GM18951 (cell line): Measurements from ENCODE around the gene TMEM140.

Experiments used
- POLR2A ChIP-seq: IDR thresholded peaks from 4 replicates; pipeline ENCODE4 v1.6.1; 2011; ENCODE audit warnings: mild to moderate bottlenecking; ENCODE audit not compliant: insufficient read length, insufficient read depth; ENCODE audit errors: extremely low read depth
- in situ Hi-C: fragments of 300-500 bp; cut with MboI; formaldehyde crosslinking; loops from one replicate; pipeline ENCODE4 v1.12.0; 2022; ENCODE audit warnings: low sequenced_read_pairs, mixed read lengths, inconsistent platforms; ENCODE audit not compliant: unreplicated experiment

The TMEM140 gene

DNA sequence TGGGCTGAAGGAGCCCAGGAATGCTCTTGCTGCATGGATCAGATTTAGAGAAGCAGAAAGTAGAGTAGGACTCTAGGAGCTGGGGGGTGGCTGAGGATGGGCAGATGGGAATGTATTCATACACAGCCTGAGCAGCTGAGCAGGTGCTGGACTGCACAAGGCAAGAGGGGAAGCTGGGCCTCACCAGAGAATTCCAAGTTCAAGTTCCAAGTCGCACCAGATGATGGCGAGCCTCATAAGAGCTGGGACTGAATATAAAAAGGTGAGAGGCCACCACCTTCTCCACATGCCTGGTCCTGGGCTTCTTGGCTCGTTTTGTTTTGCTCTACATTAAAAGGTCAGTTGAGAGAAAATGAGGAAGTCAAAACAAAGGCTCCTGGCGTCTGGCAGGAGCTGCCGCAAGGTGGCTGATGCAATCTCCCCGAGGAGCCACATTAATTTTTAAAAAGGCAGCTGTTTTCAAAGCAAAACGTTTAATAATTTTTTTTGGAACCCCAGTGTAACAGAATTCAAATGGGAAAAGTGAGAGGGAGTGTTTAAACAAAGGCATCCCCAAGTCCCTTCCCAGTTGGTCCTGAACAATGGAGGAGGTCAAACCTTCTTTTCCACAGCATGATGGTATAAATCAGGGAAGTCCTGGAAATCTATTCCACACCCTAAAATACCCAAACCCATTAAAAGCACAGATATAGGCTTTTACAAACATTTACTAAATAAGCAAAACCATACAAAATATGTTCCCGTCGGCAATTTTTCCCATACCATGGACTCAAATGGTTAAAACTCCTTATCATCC lies 13.2 kb downstream of the TMEM140 start:
- in situ Hi-C loops, result no loop called here
- no peak for TF ChIP-seq POLR2A

DNA sequence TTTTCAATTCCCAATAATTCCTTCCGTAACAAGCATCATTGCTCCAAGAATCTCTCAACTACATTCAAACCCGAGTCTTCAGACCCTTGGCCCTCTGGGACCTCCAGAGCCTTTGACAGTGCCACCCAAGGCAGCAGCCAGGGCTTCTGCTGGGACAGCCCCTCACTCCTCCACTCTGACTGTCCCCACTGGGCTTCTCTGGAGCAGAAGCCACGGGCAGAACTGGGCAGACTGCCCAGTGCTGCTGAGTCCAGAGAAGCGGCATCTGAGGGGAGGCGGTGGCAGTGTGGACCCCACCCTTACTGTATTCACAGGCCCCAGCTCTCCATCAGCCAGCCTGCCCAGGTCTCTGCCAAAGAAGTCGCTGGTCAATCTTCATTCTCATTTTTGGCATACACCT lies 13.8 kb downstream of the TMEM140 start:
- in situ Hi-C loops, result no loop called here
- TF ChIP-seq POLR2A, result no peak

DNA sequence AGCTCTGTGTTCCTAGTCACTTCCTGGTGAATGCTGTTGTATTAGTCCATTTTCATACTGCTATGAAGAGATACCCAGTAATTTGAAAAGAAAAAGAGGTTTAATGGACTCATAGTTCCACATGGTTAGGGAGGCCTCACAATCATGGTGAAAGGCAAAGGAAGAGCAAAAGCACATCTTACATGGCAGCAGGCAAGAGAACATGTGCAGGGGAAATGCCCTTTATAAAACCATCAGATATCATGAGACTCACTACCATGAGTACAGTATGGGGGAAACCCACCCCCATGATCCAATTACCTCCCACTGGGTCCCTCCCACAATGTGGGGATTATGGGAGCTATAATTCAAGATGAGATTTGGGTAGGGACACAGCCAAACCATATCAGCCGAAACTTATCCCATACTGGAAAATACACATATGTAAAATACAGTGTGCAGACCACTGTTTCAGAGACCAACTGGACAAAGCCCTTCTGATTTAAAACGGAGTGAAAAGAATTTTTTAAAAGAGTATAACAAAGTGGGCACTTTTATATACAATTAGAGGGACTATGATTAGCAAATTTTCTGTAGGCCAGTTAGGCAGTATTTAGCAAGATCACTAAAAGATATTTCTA lies 14.6 kb downstream of the TMEM140 start:
- no peak for TF ChIP-seq POLR2A
- in situ Hi-C loops, result no loop called here

DNA sequence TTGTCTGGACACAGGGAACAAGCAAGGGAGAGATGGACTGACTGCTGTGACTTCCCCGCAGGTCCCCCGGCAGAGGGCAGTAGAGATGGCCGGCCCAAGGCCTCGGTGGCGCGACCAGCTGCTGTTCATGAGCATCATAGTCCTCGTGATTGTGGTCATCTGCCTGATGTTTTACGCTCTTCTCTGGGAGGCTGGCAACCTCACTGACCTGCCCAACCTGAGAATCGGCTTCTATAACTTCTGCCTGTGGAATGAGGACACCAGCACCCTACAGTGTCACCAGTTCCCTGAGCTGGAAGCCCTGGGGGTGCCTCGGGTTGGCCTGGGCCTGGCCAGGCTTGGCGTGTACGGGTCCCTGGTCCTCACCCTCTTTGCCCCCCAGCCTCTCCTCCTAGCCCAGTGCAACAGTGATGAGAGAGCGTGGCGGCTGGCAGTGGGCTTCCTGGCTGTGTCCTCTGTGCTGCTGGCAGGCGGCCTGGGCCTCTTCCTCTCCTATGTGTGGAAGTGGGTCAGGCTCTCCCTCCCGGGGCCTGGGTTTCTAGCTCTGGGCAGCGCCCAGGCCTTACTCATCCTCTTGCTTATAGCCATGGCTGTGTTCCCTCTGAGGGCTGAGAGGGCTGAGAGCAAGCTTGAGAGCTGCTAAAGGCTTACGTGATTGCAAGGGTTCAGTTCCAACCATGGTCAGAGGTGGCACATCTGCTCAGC lies 16.6 kb downstream of the TMEM140 start:
- in situ Hi-C loops, result loop anchor here (5.0 kb wide), 1 partner anchor 207 kb away; no protein-coding TSS in a partner anchor

DNA sequence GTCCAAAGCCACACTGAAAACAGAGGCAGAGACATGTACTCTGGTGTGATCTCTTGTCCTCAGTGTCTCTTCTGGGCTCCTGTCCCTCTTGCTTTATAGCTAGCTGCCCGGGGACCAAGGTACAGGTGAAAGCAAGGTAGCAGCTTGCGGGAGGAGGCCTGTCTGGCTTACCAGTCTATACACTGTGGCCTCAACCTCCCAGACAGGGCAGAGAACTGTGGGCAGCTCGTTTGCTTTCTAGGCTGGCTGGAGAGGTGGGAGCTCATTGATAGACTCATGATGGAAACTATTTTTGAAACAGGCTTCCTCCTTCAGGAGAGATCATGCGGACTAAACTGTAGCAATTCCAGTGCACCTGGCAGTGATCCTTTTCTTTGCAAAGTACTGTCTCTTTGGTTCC lies 18.0 kb downstream of the TMEM140 start:
- TF ChIP-seq POLR2A, result no peak
- in situ Hi-C loops, result loop anchor here (5.0 kb wide), 1 partner anchor 209 kb away; no protein-coding TSS in a partner anchor

More for the DNA sequence above, 16.6 kb downstream of the TMEM140 start:
- peak; percentile 44 for TF ChIP-seq POLR2A

DNA sequence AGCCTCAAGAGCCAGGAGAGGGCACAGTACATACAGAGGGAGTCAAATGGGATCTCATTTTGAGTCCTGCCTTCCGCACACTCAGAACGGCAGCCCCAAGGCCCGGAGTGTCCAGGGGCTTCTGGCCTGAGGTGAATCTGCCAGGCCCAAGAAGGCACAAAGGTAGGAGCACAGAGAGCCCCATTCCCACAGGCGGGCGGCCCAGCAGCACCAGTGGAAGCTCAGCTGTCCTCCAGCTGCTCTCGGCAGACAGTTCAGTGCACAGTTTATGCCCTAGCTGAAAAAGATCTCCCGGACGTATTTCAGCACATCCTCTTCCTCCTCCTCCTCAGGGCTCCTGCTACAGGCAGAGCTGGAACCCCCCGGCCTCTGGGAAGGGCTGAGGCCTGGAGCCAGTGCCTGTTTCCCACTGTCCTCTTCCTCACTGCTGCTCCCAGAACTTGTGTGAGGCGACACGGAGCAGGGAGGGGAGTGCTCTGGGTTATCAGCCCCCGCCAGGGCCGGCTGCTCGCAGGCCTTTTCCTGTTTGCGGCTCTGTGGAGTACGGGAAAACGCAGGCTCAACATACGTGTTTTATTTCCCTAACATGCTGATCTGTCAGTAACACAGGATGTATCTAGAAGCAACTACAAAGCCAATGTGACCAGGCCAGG lies 18.6 kb downstream of the TMEM140 start:
- in situ Hi-C loops, result loop anchor here (5.0 kb wide), 1 partner anchor 209 kb away; no protein-coding TSS in a partner anchor

DNA sequence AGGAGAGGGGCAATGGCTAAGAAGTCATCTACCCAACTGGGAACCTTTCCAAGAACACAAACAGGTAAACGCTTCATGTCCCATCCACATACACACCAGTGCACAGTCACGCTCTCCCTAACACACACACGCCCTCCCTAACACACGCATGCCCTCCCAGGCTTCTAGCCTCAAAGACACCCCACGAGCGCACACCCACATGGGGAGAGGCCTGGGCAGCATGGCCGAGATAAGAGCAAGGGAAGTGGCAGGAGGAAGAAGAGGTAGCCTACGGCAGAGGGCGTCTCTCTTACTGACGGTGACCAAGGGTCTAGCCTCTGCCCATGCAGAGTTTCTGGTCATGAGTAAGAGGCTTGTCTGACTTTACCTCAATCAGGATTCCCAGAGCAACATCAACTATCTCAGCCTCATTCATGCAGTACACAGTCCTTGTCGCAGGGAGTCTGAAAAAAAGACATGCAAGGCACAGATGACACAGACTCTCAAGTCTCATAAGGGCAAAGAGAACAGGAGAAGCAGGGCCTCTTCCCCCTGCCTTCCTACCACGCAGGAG lies 19.6 kb downstream of the TMEM140 start:
- TF ChIP-seq POLR2A, result peak; percentile 30
- in situ Hi-C loops, result loop anchor here (5.0 kb wide), 1 partner anchor 210 kb away; no protein-coding TSS in a partner anchor

More for the DNA sequence above, 18.6 kb downstream of the TMEM140 start:
- no peak for TF ChIP-seq POLR2A

DNA sequence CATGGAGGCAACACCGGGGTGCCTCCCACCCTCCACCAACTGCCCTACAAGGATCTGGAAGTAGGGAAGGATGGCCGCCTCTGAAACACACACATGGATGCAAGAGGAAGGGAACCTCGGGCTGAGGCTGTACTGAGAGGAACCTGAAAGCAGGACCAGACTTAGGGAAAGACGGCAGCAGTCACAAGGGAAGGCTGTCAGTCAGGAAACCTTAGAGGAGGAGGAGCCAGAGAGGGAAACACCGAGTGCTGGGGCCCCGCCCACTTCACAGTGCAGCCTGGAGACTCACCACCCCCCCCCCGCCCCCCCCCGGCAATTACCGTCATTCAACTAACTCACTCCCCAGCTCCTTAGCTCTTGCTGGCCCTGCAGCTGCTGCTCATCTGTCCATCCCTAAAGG lies 20.1 kb downstream of the TMEM140 start:
- TF ChIP-seq POLR2A, result peak; percentile 14
- in situ Hi-C loops, result loop anchor here (5.0 kb wide), 1 partner anchor 211 kb away; no protein-coding TSS in a partner anchor

DNA sequence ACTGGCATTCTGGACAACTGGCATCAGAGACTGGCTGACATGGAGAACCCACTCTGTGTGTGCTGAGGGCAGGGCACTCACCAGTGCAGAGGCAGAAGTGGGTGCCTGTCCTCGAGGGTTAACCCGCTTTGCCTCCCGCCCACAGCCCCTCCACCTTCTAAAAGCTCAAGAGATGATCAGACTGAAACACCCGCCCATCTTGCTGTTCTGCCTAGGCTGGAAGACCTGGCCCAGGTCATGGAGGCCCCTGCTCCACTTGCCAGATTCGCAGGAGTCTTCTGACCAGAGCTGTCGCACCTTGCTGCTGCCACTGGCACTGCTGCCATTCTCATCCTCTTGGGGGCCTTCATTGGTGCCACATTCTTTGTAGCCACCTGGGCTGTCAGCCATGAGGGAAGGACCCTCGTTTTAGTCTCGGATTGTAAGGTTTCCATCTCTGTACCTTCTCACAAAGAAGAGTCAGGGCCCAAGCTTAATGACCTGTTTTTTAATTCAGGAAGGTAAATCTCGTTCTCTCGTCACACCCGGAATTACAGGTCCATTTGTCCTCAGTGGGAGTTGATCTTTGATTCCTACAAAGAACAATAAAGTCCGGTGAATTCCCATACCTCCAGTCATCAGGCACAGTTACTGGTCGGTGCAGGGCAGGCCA lies 20.7 kb downstream of the TMEM140 start:
- in situ Hi-C loops, result loop anchor here (5.0 kb wide), 1 partner anchor 211 kb away; no protein-coding TSS in a partner anchor
- no peak for TF ChIP-seq POLR2A

DNA sequence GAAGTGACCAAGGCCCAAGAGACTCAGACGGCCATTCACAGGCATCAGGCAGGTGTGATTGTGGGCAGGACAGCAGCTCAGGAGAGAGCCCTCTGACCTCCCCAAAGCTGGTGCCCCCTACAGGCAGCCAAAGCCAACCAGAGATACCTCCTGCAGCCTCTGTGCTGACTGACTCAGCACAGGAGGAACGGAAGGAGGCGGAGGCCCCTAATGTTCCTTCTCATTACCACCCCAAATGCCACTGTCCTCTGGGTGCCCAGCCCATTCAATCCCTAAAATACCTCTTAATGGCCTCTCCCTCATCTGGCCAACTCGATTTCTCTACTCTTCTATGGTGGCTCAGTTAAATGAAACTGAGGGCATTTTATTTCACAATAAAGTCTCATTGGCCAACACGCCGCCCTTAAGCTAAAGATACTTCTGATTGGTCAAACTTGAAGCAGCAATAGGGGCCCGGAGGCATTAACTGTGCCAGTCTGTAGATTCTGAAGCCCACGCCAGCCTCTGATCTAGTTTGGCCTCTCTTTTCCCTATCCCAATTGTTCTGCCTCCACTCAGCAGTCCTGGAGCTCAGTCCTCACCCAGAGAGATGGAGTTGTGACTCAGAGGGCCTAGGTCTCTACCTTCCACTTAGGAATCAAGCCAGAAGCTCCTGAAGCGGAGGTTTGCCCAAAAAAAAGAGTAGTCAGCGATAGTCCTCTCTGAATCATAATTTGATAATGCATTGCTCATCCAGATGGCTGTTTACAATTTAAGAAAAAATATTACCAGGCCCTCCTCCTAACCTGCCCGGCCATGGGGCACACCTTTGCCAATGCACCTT lies 21.5 kb downstream of the TMEM140 start:
- TF ChIP-seq POLR2A, result peak; percentile 54
- in situ Hi-C loops, result loop anchor here (5.0 kb wide), 1 partner anchor 212 kb away; no protein-coding TSS in a partner anchor

DNA sequence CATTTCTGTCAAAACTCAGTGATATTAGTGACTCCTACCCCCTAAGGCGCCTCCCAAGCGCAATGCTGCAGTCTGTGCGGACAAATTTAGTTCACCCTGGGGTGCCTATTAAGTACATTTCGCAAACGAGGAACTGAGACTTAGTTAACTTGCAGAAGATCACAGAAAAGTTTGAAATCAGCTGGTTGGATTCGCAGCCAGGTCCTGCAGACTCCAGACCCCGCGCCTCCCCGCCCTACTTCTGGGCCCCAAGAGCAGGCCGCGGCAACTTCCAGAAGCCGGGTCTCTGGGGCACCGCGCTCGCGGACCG lies 22.0 kb downstream of the TMEM140 start:
- TF ChIP-seq POLR2A, result no peak
- in situ Hi-C loops, result loop anchor here (5.0 to 10.0 kb wide), 2 partner anchors 213 to 405 kb away; no protein-coding TSS in a partner anchor
